ENCODE measurements around the gene ABHD4.
"Not testable (repeated sequence)": the region's sequence is repeated elsewhere in the genome, so short reads cannot be mapped to it uniquely, and the experiment has no call there.

ABHD4 gene

DNA sequence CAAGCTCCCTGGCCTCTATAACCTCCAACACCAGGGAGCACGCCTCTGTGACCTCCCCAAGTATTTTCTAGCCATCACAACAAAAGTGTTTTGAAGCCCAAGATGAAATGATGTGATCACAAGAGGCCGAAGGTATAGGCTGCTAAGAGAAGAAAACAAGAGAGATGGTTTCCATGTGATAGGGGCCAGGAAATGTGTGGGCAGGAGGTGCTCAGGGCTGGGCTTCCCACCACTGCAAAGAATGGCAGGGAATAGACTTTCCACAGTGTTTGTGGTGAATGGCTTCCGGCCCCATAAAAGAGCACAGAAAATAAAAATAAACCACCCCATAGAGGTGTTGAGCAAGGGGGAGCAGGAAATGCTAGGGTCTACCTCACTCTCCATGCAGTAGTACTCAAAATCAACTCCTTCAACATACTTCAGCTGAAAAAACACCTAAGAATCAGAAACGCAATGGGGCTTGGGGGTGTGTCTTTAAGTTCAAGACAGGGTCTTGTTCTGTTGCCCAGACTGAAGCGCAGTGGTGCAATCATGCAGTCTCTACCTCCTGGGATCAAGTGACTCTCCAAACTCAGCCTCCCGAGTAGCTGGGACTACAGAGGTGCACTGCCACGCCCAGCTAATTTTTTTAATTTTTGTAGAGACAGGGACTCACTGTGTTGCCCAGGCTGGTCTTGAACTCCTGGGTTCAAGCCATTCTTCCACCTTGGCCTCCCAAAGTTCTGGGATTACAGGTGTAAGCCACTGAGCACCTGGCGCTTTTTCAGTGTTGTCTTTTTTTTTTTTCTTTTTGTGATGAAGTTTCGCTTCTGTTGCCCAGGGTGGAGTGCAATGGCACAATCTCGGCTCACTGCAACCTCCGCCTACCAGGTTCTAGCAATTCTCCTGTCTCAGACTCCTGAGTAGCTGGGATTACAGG, 36.2 kb upstream of the ABHD4 start:
- DNase-seq (ENCODE audit: low spot score): no peak

DNA sequence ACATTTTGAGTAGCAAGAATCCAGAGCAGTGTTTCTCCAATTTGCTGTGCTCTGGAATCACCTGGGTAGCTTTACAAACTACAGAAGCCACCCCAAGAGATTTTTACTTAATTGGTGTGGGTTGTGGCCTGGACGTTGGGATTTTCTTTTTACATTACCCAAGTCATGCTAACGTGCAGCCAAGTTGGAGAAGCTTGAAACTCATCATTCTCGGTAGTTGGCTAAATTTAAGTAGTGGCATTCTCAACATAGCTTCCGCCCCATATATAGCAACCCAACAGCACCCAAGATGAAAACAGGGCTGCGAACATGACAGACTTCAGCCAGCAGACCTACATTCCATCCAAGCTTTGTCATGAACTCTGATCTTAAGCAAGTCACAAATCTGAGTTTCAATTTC, 34.1 kb upstream of the ABHD4 start:
- DNase-seq (ENCODE audit: low spot score): no peak

DNA sequence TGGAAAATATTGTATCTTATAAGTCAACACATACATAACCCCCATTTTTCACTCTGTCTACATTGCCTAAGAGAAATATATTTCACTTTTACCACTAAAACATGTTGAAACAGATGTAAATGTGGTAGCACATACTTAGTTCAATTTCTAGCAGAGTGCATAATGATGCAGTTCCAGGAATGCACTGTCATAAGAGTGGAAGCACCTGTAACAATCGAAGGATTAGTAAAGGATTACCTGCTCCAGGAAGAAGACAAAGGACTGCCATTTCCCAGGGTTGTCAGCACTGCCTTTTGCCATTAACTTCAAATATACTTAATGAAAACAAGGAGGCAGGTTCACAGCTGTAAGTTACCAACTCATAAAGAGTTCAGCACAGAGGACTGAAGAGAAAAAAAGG, 33.6 kb upstream of the ABHD4 start:
- no peak for DNase-seq (ENCODE audit: low spot score)

DNA sequence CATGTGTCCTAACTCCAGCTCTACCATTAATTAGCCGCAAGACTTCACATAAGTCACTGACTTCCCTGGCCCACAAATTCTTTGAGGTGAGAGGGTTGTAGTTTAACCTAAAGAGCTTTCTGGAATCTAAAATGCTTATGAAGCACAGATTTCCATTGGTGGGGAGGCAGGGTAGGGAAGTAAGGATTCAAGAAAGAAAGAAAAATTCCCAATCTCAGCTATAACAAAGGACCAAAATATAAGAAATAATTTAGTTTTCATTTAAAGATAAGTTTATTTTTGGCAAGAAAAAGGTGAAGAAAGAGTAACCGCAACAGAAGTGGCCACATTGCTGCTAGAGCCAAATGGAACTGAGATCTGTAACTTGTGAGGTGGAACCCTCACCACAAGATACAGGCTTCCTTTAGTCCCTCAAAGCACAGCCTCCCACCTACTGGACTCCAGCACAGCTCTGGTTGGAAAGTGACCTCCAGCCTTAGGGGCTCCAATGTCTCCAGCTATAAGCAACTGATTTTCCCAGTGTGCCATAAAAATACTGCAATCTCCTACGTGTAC, 32.6 kb upstream of the ABHD4 start:
- no peak for DNase-seq (ENCODE audit: low spot score)

DNA sequence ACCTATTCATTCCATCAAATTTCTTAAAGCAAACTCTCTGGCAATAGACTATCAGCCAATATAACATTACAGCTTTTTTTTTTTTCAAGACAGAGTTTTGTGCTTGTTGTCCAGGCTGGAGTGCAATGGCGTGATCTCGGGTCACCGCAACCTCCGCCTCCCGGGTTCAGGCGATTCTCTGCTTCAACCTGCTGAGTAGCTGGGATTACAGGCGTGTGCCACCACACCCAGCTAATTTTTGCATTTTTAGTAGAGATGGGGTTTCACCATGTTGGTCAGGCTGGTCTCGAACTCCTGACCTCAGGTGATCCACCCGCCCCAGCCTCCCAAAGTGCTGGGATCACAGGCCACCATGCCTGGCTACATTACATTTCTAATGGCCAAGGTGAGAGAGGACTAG, 31.8 kb upstream of the ABHD4 start:
- not testable (repeated sequence) for DNase-seq (ENCODE audit: low spot score)

DNA sequence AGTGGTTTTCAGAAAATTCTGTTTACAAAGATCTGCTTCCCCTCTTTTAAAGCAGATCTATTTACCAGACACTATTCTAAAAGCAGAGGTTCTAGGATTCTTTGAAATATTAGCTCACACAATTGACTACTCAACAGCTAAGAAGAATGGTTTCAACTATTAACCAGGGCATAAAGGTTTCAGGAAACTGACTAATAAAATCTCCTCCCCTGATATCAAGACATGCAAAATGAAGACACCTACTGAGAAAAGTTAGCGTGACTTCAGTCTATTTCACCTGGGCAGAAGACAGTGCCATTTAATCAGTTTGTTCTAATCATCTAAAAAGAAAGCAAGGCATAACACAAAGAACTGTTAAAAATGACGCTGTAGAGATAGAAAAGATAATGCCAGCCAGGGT, 31.3 kb upstream of the ABHD4 start:
- no peak for DNase-seq (ENCODE audit: low spot score)

DNA sequence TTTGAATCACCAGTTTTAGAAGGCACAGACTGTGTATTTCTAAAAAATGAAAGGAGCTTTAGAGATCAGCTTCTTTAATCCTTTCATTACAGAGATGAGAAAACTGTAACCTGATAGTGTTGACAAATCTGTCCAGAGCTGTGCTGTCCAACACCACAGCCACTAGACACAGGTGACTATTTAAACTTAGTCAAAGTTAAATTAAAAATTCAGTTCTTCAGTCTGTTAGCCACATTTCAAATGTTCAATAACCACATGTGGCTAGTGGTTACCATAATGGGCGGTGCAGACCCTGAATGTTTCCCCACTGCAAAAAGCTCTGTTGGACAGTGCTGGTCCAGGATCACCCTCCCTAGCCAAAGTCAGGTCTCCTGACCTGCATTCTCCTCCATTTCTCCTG, 30.7 kb upstream of the ABHD4 start:
- DNase-seq (ENCODE audit: low spot score): no peak

DNA sequence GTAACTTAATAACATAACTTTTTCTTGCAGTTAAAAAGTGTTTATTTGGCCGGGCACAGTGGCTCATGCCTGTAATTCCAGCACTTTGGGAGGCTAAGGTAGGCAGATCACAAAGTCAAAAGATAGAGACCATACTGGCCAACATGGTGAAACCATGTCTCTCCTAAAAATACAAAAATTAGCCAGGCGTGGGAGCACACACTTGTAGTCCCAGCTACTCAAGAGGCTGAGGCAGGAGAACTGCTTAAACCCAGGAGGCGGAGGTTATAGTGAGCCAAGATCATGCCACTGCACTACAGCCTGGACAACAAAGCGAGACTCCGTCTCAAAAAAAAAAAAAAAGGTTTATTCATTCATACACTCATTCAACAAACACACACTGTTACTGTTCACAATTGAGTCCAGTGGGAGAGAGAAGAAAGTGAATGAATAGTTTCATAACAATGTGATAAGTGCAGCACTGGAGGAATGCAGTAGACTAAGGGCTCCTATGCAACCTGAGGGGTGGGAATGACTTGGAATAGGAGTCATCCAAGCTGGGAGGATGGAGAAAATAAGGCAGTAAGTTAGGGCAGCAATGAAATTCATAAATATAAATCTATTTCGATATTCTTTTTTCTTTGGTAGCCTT, 28.9 kb upstream of the ABHD4 start:
- DNase-seq (ENCODE audit: low spot score): no peak

DNA sequence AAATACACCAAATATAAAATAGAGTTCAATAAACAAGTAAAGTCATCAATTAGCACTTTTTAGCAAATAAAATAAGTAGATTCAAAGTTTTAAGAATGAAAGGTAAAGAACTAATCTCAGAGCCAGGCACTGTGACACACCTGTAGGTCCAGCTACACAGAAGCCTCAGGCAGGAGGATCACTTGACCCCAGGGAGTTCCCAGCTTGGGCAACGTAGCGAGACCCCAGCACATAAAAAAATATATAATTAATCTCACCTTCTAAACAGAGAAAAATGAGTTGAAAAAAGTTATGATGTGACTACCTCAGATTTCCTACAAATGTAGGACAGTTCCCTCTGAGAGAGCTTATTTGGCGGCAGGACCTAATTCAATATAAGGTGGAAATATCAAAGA, 28.4 kb upstream of the ABHD4 start:
- no peak for DNase-seq (ENCODE audit: low spot score)

DNA sequence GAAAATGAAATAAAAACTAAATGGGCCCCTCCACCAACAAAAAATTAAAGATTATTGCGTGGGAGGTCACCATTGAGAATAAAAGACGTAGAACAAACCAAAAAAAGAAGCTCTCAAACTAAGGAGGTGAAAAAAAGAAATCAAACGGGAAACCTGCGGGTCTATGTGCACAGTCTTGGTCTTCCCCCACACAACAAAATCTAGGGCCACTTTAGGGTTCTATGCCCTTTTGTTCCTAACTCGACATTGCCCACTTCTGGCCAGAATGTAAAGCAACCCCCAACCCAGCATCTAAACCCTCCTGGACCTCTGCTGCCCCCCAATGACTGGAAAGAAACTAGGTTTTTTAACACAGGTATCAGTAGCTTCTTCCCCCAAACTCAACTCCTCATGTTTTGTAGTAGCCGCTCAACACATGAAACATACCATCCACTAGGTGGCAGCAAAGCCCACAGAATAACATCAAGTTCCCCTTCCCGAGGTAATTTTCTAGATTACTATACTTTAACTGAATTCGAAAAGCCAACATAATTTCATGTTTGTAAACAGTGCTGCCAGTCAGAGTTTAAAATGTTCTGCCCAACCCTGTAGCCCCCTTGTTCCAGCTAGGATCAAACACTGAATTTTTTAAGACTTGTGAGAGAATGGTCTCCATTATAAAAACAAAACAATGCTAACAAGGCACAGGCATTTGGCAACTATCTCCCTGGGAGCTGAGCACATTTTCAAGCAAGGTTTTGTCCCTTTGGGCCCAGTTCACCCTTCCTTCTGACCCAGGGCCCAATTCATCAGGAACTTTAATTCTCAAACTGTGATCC, 27.8 kb upstream of the ABHD4 start:
- DNase-seq (ENCODE audit: low spot score): peak; percentile 95

DNA sequence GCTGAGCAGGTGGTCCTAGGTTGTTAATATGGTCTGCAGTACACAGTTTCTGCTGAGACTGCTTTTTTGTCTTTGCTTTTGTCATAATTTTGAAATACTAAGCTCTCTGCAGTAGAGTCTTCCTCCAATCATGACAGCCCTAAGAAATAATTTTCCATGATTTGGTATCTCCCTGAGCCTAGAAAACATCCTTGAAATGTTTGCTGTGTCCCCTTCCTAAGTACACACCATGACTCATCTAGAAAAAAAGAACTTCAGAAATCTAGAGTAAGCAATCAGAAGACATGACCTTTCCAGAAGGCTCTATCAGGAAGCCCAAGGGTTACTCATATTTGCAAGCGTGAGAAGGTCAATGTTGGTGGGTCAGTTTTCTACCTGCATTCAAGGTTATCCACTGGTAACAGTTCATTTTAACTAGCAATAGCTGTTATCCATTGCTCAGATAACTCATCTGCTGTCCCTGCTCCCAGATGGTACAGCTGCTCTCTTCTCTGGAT, 25.5 kb upstream of the ABHD4 start:
- DNase-seq (ENCODE audit: low spot score): no peak

DNA sequence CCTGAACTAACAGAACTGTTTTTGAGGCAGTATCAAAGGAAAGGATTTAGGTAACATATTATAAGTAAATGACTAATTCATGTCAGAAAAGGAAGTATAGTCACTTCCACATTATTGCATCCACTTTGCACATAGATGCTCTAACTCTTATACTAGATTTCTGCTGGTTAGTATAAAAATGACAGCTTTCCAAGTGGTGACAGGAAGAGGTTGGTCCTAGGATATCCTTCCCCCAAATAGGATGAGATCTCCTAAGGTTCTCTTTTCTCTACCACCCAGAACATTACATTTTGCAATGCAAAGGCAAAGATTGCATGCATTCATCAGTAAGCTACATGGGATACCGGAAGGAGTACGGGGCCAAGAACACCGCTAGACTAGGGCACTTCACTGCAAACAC, 24.3 kb upstream of the ABHD4 start:
- DNase-seq (ENCODE audit: low spot score): no peak

DNA sequence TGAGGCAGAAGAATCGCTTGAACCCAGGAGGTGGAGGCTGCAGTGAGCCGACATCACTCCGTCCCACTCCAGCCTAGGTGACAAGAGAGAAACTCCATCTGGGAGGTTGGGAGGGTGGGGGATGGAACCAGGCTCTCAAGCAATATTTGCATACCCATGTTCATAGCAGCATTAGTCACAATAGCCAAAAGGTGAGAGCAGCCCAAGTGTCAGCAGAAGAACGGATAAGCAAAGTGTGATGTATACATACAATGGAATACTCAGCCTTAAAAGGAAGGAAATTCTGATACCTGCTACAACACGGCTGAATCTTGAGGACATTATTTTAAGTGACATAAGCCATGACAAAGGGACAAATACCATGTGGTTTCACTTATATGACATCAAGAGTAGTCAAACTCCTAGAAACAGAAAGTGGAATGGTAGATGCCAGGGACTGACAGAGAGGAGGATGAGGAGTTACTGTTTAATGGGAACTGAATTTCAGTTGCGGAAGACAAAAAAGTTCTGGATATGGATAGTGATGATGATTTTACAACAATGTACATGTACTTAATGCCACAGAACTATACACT, 20.7 kb upstream of the ABHD4 start:
- DNase-seq (ENCODE audit: low spot score): no peak

DNA sequence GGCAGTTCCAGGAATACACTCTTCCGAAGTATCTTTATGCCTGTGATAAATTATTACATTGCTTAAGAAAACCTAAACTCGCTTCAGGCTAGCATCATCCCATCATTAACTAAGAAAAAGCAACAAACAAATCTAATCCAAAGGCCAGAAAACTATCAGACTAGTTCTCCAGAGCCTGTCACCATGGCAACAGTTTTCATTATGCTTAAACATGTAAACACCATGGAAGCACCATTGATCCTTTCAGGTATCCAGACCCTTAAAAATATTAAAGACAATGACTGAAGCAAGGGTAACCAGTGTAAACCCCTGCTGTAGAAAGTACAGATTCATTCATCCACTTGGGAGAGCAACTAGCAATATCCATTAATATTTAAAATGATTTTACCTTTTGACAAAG, 18.9 kb upstream of the ABHD4 start:
- no peak for DNase-seq (ENCODE audit: low spot score)

DNA sequence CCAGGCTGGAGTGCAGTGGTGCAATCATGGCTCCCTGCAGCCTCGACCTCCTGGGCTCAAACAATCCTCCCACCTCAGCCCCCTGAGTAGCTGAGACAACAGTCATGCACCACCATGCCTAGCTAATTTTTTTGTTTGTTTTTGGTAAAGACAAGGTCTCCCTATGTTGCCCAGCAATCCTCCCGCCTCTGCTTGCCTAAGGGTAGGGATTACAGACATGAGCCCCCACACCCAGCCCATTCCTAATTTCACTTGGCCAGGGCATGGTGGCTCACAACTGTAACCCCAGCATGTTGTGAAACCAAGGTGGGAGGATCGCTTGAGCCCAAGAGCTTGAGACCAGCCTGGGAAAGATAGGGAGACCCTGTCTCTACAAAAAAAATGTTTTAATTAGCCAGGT, 18.2 kb upstream of the ABHD4 start:
- no peak for DNase-seq (ENCODE audit: low spot score)

DNA sequence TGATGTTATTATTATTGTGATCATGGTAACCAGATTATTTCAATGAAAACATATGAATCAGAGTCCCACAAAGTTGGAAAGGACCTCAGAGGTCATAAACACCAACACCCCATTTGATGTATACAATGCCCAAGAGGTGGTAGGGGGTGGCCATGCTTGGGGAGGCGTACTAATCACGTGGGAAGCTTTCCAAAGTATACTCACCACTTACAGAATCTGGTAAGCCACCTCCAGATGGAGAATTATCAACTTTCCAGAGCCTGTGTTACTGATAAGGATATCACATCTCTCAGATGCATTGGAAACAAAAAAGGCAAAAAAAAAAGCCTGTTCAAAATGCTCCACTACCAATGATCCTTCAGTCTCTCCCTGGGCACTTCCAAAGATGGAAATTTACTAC, 17.5 kb upstream of the ABHD4 start:
- DNase-seq (ENCODE audit: low spot score): no peak

DNA sequence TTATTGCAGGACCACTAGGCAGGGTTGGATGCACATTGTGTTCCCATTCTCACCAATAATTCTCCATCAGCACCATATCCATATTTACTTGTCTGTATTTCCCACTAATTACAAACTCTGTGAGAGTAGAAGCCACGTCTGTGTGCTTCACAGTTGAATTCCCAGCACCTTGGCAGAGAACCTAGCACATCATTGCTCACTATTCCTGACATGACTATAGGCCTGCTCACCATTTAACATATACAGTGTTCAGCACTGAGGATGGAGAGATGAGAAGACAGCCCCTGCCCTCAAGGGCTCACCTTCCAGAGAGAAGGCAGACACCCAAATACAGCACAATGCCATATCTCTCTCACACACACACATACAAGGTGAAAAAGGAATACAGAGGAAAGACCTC, 14.1 kb upstream of the ABHD4 start:
- DNase-seq (ENCODE audit: low spot score): no peak

DNA sequence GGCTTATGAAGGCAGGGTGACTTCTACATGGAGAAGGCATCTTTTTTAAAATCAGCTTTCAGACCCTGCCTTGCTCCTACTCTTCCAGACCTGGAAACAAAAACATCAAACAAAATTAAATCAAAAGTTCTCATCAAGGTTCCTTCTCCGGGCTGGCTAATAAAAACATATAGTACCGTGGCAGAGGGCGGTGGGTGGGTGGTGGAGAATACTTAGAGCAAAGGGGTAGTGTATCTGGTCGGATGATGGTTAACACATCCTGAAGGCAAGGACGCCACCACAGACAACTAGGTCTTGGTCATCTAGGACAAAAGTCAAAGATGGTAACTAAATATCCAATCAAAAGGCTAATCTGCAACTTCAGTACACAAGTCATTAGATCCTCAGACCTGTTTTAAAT, 10.9 kb upstream of the ABHD4 start:
- no peak for DNase-seq (ENCODE audit: low spot score)

DNA sequence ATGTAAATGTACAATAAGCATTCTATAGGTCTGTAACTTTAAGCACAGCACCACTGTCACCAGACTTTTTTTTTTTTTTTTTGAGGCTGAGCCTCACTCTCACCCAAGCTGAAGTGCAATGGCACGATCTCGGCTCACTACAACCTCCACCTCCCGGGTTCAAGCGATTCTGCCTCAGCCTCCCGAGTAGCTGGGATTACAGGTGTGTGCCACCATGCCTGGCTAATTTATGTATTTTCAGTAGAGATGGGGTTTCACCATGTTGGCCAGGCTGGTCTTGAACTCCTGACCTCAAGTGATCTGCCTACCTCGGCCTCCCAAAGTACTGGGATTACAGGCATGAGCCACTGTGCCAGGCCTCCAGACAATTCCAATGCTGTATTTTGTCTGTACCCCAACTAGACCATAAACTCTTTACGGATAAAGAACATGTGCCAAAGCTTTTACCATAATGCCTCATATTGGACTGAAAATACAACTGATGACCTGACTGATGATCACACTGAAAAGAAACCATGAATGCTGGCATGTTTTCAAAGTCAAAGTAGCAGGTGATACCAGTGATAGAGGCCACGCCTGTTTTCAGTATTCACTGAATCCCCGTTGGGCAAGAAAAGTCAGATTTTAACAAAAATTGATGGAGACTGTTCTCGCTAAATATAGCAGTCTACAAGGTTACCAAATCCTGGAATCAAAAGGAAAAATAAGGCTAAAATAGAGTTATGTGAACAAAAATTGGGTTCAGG, 10.2 kb upstream of the ABHD4 start:
- DNase-seq (ENCODE audit: low spot score): peak; percentile 80

DNA sequence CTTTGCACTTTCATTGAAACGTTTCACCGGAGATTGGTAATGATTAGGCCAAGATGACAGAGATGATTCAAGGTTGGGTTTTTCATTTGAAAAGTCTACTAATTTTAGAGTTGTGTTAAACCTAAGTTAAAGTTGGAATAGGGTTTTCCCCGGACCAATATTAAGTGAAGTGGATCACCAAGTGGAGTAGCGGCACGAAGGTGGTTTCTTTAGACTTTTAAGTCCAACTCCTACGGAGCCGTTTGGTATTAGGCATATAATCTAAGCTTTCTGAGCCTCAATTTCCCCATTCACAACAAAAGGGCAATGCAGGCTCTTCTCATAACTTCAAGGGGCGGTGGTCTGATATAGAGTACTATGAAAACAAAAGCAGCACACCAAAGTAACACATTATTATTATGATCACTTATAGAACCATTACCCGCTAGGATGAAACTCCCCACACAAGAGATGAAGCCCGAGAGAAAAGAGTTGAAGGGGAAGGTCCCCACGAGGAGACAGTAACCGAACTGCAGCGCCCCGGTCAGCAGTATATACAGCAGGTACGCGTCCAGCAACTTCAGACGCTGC, 9.5 kb upstream of the ABHD4 start:
- no peak for DNase-seq (ENCODE audit: low spot score)

Measured in hematopoietic multipotent progenitor cell treated with erythropoietin and hydrocortisone succinate and interleukin-3 and kit ligand, for 17 days (in vitro differentiated cells).